HepG2 (cell line): Measurements from ENCODE around the gene PRKAR1B. TPM values are rescaled to one million over a fixed set of nuclear protein-coding genes. Genes with fewer than 3 reads are reported as not detected.

Experiments
- ATAC-seq: fragments of 200-7000 bp; cut with Tn5 transposase; 3 replicates; pipeline ENCODE4 v1.9.1; 2020; ENCODE audit warnings: mild to moderate bottlenecking, moderate library complexity
- BruUV-seq: library from RNA; stranded (reverse); fragments of 400-500 nt; replicated peaks from 2 replicates; lab custom pipeline; 2021; lab: Mats Ljungman, UMichigan
- CTCF ChIA-PET: fragments of 300-600 bp; formaldehyde crosslinking; extraction: SDS; loops from one replicate; lab custom pipeline; 2021; ENCODE audit warnings: low total read pairs, inconsistent platforms, low intra/inter-chr PET ratio; lab: Yijun Ruan, JAX
- POLR2A ChIA-PET: fragments of 350-600 bp; sonication (Branson Sonifier 250); formaldehyde crosslinking; loops from one replicate; lab custom pipeline; 2020; ENCODE audit warnings: antibody characterized with exemption, inconsistent platforms; lab: Yijun Ruan, JAX
- DNase-seq: peaks from one replicate; pipeline ENCODE4 v3.0.0-alpha.2; 2015; ENCODE audit warnings: low spot score
- FAIRE-seq: peaks from 3 replicates; lab custom pipeline; 2011; peaks lifted over from hg19 to GRCh38; lab: Jason Lieb, UNC
- H2AFZ ChIP-seq: one replicate; pipeline ENCODE4 v1.6.1; 2011; ENCODE audit warnings: low read length, inconsistent platforms
- H3K27ac ChIP-seq: fragments of 300-600 bp; 3 replicates; pipeline ENCODE4 v1.8.0; 2011; ENCODE audit warnings: mixed run types, mild to moderate bottlenecking, mixed read lengths, low read length, inconsistent platforms; ENCODE audit not compliant: insufficient read depth; ENCODE audit errors: extremely low read length
- H3K27me3 ChIP-seq, 2 experiments: fragments of 200-600 bp in 1 of 2; 2 replicates in 1 of 2; 3 replicates in 1 of 2; pipeline versions ENCODE4 v1.6.0 to v1.8.0; 2011; ENCODE audit warnings: low read length in 2 of 2, mild to moderate bottlenecking in 2 of 2, moderate library complexity in 2 of 2, inconsistent platforms in 1 of 2; ENCODE audit not compliant: insufficient read depth in 2 of 2, control insufficient read depth in 1 of 2
- H3K36me3 ChIP-seq, 2 experiments: fragments of 200-600 bp in 1 of 2; replicated peaks in 1 of 2; 2 replicates in 1 of 2; 3 replicates in 1 of 2; pipeline versions ENCODE4 v1.5.1 to v1.8.0; 2011; ENCODE audit warnings: low read length in 2 of 2, inconsistent platforms in 1 of 2; ENCODE audit not compliant: insufficient read depth in 2 of 2, control insufficient read depth in 1 of 2
- H3K4me1 ChIP-seq: 2 replicates; pipeline ENCODE4 v1.5.1; 2012; ENCODE audit warnings: low read length, inconsistent platforms; ENCODE audit not compliant: insufficient read depth
- H3K4me2 ChIP-seq: 2 replicates; pipeline ENCODE4 v1.6.0; 2011; ENCODE audit warnings: low read depth, low read length, inconsistent platforms
- H3K4me3 ChIP-seq, 3 experiments: fragments of 200-600 bp in 1 of 3; sonication (generic), shearing (Covaris generic) in 1 of 3; replicated peaks in 1 of 3; 2 replicates each; pipeline ENCODE4 v1.5.1; 2011 to 2016; ENCODE audit warnings: low read length in 3 of 3, inconsistent platforms in 2 of 3, low read depth in 2 of 3, mild to moderate bottlenecking in 2 of 3, control low read depth in 1 of 3, mixed read lengths in 1 of 3; ENCODE audit not compliant: insufficient read depth in 1 of 3
- H3K79me2 ChIP-seq: one replicate; pipeline ENCODE4 v1.6.1; 2011; ENCODE audit warnings: low read length, inconsistent platforms; ENCODE audit not compliant: insufficient read depth
- H3K9ac ChIP-seq: 2 replicates; pipeline ENCODE4 v1.6.0; 2011; ENCODE audit warnings: mild to moderate bottlenecking, low read depth, low read length, inconsistent platforms; ENCODE audit not compliant: insufficient read depth
- H3K9me3 ChIP-seq: 2 replicates; pipeline ENCODE4 v1.5.1; 2012; ENCODE audit warnings: mild to moderate bottlenecking, low read length
- H4K20me1 ChIP-seq: 2 replicates; pipeline ENCODE4 v1.6.0; 2011; ENCODE audit warnings: inconsistent platforms, mild to moderate bottlenecking, low read length, moderate library complexity; ENCODE audit not compliant: insufficient read depth
- ARNT2 ChIP-seq: sonication (generic); formaldehyde crosslinking; IDR thresholded peaks from 2 replicates; pipeline ENCODE4 v1.8.0; 2022; ENCODE audit warnings: mild to moderate bottlenecking, low read depth, missing genetic modification reagents, moderate library complexity
- ATF7-NPFF ChIP-seq: sonication (generic); formaldehyde crosslinking; IDR thresholded peaks from 2 replicates; pipeline ENCODE4 v1.8.1; 2023; ENCODE audit warnings: mild to moderate bottlenecking, low read depth, missing genetic modification reagents, moderate library complexity
- CTCF ChIP-seq: sonication (generic); formaldehyde crosslinking; IDR thresholded peaks from 2 replicates; pipeline ENCODE4 v1.5.0; 2020; ENCODE audit warnings: mild to moderate bottlenecking, missing genetic modification reagents, moderate library complexity
- FIP1L1 ChIP-seq: fragments of 200-400 bp; formaldehyde crosslinking; IDR thresholded peaks from 2 replicates; pipeline ENCODE4 v1.6.1; 2018; ENCODE audit warnings: low read depth, mild to moderate bottlenecking, low read length, moderate library complexity, borderline replicate concordance; ENCODE audit not compliant: insufficient read depth
- FOXA3 ChIP-seq: IDR thresholded peaks from 2 replicates; pipeline ENCODE4 v1.6.1; 2016; ENCODE audit warnings: missing genetic modification reagents, missing compliant biosample characterization
- ISX ChIP-seq: sonication (generic); formaldehyde crosslinking; conservative IDR thresholded peaks from 2 replicates; pipeline ENCODE4 v1.5.0; 2020; ENCODE audit warnings: missing genetic modification reagents
- KDM5A ChIP-seq: fragments of 200-600 bp; sonication (generic); IDR thresholded peaks from 2 replicates; pipeline ENCODE4 v1.7.0; 2018; ENCODE audit warnings: antibody characterized with exemption, mild to moderate bottlenecking, low read length, borderline replicate concordance
- ZNF550 ChIP-seq: sonication (generic); formaldehyde crosslinking; IDR thresholded peaks from 2 replicates; pipeline ENCODE4 v1.4.0; 2020; ENCODE audit warnings: mild to moderate bottlenecking, missing genetic modification reagents, borderline replicate concordance
- ZNF552 ChIP-seq: sonication (generic); formaldehyde crosslinking; IDR thresholded peaks from 2 replicates; pipeline ENCODE4 v1.9.0; 2022; ENCODE audit warnings: missing genetic modification reagents, mild to moderate bottlenecking, borderline replicate concordance
- ZNF557 ChIP-seq: sonication (generic); formaldehyde crosslinking; IDR thresholded peaks from 2 replicates; pipeline ENCODE4 v1.4.0; 2020; ENCODE audit warnings: missing genetic modification reagents
- ZNF749 ChIP-seq: sonication (generic); formaldehyde crosslinking; IDR thresholded peaks from 2 replicates; pipeline ENCODE4 v1.8.0; 2022; ENCODE audit warnings: mild to moderate bottlenecking, missing genetic modification reagents, moderate library complexity, borderline replicate concordance
- ZNF883 ChIP-seq: sonication (generic); formaldehyde crosslinking; IDR thresholded peaks from 2 replicates; pipeline ENCODE4 v1.5.1; 2020; ENCODE audit warnings: mild to moderate bottlenecking, missing genetic modification reagents; ENCODE audit errors: not compliant biosample characterization
- WGBS: methylation state at CpG from one replicate; pipeline ENCODE4 v1.1.6; 2017; ENCODE audit warnings: low lambda C conversion rate; 5-methylcytosine and 5-hydroxymethylcytosine counted together
- in situ Hi-C: cut with HindIII; loops from 2 replicates; pipeline ENCODE4 v1.10.0; 2017; ENCODE audit warnings: low pct_unique_long_range_greater_than_20kb; ENCODE audit not compliant: extremely low pct_ligation_motif_present
- intact Hi-C: fragments of 100-400 bp; cut with micrococcal nuclease; formaldehyde crosslinking; loops from one replicate; pipeline ENCODE4 v1.10.0; 2022; ENCODE audit not compliant: unreplicated experiment
- polyA plus RNA-seq, 8 experiments: library from polyadenylated mRNA; depleted of rRNA in 3 of 8; stranded (reverse) in 7 of 8; unstranded in 1 of 8; fragments of >200 nt; fragmentation: Illumina TruSeq in 4 of 8; extraction: Trizol in 4 of 8; gene quantifications; 2 replicates each; pipeline versions ENCODE4 v1.2.1 to v1.2.3, GENCODE V29; 2011 to 2016; ENCODE audit warnings: low read depth in 4 of 8, missing spikeins in 1 of 8, mixed read lengths in 1 of 8; ENCODE audit not compliant: insufficient read depth in 1 of 8
- total RNA-seq, 5 experiments: library from RNA; depleted of rRNA; stranded (reverse); fragments of >200 nt; fragmentation: Illumina TruSeq; extraction: Trizol; gene quantifications; 2 replicates each; pipeline ENCODE4 v1.2.3, GENCODE V29; 2016; ENCODE audit warnings: low read depth in 1 of 5
- TF ChIP-seq, protein P1 (sequence below): sonication (generic); formaldehyde crosslinking; IDR thresholded peaks from 2 replicates; pipeline ENCODE4 v1.5.1; 2020; ENCODE audit warnings: mild to moderate bottlenecking, missing genetic modification reagents, moderate library complexity
- TF ChIP-seq, protein P2 (sequence below): sonication (generic); formaldehyde crosslinking; IDR thresholded peaks from 2 replicates; pipeline ENCODE4 v1.4.0; 2020; ENCODE audit warnings: mild to moderate bottlenecking, missing genetic modification reagents, borderline replicate concordance

PRKAR1B gene
- total and polyA plus RNA-seq, 2 of the 13 experiments (the other 11 are each of a cell fraction or from before 2014, with no cell fraction given) = 7.9 to 28.2 TPM

DNA sequence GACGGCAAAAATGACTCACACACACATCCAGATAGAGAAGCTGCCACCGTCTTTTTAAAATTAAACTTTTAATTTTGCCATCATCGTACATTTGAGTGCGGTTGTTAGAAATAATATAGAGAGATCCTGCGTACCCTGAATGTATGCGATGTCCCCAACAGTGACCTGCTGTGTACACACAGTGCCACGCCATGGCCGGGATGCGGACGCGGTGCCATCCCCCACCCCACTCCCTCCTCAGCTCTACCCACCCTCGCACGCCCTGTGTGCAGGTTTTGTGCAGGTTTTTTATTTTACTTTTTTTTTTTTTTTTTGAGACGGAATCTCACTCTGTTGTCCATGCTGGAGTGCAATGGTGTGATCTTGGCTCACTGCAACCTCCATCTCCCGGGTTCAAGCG is 148.7 kb downstream of the PRKAR1B start:
- POLR2A ChIA-PET = no interaction called here
- Histone ChIP-seq H3K36me3 (peaks cover 3 to 33% of the 10 kb centered on the region in 2 experiments; a peak in 4 of 5 replicates), H2AFZ (no peak overlapping the region), H3K4me1 (no peaks in the 10 kb centered on the region), H3K4me3 (no peak overlapping the region), H3K27me3 (no peaks in the 10 kb centered on the region), H3K79me2 (no peaks in the 10 kb centered on the region), H3K27ac (no peak overlapping the region), H3K9me3 (no peaks in the 10 kb centered on the region), H3K4me2 (no peak overlapping the region), H3K9ac (no peak overlapping the region), H4K20me1 (no peaks in the 10 kb centered on the region)
- 97% methylated on average over 16 of the region's 16 CpGs for WGBS
- in situ Hi-C loops = no loop called here
- ATAC-seq (no peak), DNase-seq (no peak), FAIRE-seq (no peak)
- intact Hi-C loops = no loop called here
- BruUV-seq = no TSS peak
- CTCF ChIA-PET = no interaction called here
- no peak for TF ChIP-seq FIP1L1
- TF ChIP-seq ZNF550 (CRISPR knock-in tag) = no peak
- no peak for TF ChIP-seq ZNF557 (CRISPR knock-in tag)
- no peak for TF ChIP-seq FOXA3 (CRISPR knock-in tag)
- TF ChIP-seq ARNT2 = no peak
- TF ChIP-seq ZNF552 (CRISPR knock-in tag) = no peak
- no peak for TF ChIP-seq ZNF749 (CRISPR knock-in tag)
- TF ChIP-seq ZNF883 (CRISPR knock-in tag) = no peak
- no peak for TF ChIP-seq ATF7-NPFF (CRISPR knock-in tag)
- TF ChIP-seq, protein P1, sequence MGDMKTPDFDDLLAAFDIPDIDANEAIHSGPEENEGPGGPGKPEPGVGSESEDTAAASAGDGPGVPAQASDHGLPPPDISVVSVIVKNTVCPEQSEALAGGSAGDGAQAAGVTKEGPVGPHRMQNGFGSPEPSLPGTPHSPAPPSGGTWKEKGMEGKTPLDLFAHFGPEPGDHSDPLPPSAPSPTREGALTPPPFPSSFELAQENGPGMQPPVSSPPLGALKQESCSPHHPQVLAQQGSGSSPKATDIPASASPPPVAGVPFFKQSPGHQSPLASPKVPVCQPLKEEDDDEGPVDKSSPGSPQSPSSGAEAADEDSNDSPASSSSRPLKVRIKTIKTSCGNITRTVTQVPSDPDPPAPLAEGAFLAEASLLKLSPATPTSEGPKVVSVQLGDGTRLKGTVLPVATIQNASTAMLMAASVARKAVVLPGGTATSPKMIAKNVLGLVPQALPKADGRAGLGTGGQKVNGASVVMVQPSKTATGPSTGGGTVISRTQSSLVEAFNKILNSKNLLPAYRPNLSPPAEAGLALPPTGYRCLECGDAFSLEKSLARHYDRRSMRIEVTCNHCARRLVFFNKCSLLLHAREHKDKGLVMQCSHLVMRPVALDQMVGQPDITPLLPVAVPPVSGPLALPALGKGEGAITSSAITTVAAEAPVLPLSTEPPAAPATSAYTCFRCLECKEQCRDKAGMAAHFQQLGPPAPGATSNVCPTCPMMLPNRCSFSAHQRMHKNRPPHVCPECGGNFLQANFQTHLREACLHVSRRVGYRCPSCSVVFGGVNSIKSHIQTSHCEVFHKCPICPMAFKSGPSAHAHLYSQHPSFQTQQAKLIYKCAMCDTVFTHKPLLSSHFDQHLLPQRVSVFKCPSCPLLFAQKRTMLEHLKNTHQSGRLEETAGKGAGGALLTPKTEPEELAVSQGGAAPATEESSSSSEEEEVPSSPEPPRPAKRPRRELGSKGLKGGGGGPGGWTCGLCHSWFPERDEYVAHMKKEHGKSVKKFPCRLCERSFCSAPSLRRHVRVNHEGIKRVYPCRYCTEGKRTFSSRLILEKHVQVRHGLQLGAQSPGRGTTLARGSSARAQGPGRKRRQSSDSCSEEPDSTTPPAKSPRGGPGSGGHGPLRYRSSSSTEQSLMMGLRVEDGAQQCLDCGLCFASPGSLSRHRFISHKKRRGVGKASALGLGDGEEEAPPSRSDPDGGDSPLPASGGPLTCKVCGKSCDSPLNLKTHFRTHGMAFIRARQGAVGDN = no peak
- TF ChIP-seq, protein P2, sequence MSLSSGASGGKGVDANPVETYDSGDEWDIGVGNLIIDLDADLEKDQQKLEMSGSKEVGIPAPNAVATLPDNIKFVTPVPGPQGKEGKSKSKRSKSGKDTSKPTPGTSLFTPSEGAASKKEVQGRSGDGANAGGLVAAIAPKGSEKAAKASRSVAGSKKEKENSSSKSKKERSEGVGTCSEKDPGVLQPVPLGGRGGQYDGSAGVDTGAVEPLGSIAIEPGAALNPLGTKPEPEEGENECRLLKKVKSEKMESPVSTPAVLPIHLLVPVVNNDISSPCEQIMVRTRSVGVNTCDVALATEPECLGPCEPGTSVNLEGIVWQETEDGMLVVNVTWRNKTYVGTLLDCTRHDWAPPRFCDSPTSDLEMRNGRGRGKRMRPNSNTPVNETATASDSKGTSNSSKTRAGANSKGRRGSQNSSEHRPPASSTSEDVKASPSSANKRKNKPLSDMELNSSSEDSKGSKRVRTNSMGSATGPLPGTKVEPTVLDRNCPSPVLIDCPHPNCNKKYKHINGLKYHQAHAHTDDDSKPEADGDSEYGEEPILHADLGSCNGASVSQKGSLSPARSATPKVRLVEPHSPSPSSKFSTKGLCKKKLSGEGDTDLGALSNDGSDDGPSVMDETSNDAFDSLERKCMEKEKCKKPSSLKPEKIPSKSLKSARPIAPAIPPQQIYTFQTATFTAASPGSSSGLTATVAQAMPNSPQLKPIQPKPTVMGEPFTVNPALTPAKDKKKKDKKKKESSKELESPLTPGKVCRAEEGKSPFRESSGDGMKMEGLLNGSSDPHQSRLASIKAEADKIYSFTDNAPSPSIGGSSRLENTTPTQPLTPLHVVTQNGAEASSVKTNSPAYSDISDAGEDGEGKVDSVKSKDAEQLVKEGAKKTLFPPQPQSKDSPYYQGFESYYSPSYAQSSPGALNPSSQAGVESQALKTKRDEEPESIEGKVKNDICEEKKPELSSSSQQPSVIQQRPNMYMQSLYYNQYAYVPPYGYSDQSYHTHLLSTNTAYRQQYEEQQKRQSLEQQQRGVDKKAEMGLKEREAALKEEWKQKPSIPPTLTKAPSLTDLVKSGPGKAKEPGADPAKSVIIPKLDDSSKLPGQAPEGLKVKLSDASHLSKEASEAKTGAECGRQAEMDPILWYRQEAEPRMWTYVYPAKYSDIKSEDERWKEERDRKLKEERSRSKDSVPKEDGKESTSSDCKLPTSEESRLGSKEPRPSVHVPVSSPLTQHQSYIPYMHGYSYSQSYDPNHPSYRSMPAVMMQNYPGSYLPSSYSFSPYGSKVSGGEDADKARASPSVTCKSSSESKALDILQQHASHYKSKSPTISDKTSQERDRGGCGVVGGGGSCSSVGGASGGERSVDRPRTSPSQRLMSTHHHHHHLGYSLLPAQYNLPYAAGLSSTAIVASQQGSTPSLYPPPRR = no peak
- no peak for TF ChIP-seq ISX
- TF ChIP-seq CTCF (CRISPR knock-in tag) = no peak
- TF ChIP-seq KDM5A = no peak
